HFF-Myc (cell line): ENCODE results near the gene IL15RA.

Experiments used
- DNase-seq: peaks from one replicate; pipeline ENCODE4 v3.0.0-alpha.2; 2011; ENCODE audit warnings: low read depth; ENCODE audit errors: extremely low read depth
- H3K4me3 ChIP-seq: replicated peaks from 2 replicates; pipeline ENCODE4 v1.5.1; 2011; ENCODE audit warnings: low read depth, mild to moderate bottlenecking, control low read depth, low read length
- CTCF ChIP-seq: IDR thresholded peaks from 2 replicates; pipeline ENCODE4 v1.5.1; 2012; ENCODE audit warnings: mild to moderate bottlenecking, low read depth, low read length, control low read depth; ENCODE audit errors: missing control alignments

The IL15RA gene

DNA sequence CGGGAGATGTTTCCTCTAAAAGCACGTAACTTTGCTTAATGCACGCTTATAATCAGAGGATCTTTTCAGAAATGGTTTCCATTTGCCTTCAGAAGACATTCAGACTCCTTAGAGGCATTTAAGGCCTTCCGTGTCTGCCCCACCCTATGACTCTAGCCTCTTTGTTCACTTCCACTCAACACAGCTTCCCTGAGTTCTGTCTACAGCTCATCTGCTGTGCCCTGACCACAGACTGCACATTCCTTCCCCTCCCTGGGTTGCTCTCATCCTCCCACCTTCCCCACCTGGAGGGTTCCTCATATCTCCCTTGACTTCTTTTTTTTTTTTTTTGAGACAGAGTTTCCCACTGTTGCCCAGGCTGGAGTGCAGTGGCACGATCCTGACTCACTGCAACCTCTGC, 70.7 kb downstream of the IL15RA start:
- DNase-seq = no peak
- no peak overlapping the region for H3K4me3 ChIP-seq
- TF ChIP-seq CTCF = no peak

DNA sequence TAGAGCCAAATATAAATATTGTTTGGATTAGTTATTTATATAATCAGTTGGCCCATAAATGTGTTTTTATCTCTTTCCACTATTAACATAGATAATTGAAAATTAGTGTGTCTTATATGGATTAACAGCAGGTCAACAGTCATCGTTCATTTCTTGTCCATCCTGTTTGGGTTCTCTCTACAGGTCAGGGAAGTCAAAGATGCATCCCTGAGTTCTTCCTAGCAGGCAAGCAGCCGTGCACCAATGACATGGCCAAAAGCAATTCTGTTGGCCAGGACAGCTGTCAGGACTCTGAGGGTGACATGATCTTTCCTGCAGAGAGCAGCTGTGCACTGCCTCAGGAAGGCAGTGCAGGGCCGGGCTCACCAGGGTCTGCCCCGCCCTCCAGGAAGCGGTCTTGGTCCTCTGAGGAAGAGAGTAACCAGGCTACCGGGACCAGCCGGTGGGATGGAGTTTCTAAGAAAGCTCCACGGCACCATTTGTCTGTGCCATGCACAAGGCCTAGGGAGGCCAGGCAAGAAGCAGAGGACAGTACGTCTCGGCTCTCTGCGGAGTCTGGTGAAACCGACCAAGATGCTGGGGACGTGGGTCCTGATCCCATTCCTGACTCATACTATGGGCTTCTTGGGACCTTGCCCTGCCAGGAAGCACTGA, 71.4 kb downstream of the IL15RA start:
- no peak overlapping the region for H3K4me3 ChIP-seq
- no peak for DNase-seq
- TF ChIP-seq CTCF = no peak

- no peak for TF ChIP-seq CTCF
- no peak for DNase-seq
- H3K4me3 ChIP-seq = no peak overlapping the region
These were observed 73.1 kb downstream of the IL15RA start for GRCh38 chr10:5904227-5904626.

DNA sequence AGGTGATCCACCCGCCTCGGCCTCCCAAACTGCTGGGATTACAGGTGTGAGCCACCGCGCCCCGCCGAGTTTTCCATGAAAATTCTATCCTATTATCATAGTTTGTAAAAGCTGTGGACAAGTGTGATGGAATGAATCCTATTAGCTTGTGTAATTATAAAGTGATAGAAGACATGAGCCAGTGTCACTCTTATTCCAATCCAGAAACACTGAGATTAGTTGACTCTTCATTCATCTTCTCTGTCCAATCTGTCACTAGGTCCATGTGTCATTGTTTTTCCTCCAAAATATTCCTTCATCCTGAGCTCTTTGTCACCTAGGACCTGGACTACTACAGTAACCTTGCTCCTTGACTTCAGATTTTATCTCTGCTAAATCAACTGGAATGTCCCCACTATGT, 73.8 kb downstream of the IL15RA start:
- DNase-seq = no peak
- H3K4me3 ChIP-seq = no peak overlapping the region
- TF ChIP-seq CTCF = no peak

- no peak overlapping the region for H3K4me3 ChIP-seq
- no peak for DNase-seq
- TF ChIP-seq CTCF = no peak
These were observed 74.7 kb downstream of the IL15RA start for GRCh38 chr10:5902511-5903274.
